ENCODE results near the gene RAB39A. TPM values are rescaled to one million over a fixed set of nuclear protein-coding genes. Genes with fewer than 3 reads are reported as not detected.
"Not testable (repeated sequence)": the region's sequence is repeated elsewhere in the genome, so short reads cannot be mapped to it uniquely, and the experiment has no call there.

Gene RAB39A
- total RNA-seq, 2 experiments from 2014 or later: 0.60 to 2.1 TPM

GRCh38 chr11:107921997-107922396 lies 6.3 kb upstream of the RAB39A start:
- ChIA-PET POLR2A (no interaction called here), CTCF (ENCODE audit: unreplicated experiment) (no interaction called here)
- no peak overlapping the region for H2AFZ ChIP-seq (ENCODE audit: low read length)
- H3K27ac ChIP-seq (ENCODE audit: low read depth, low read length, poor library complexity, severe bottlenecking): no peak overlapping the region
- no peak for TF ChIP-seq EZH2phosphoT487 (IDR thresholded peaks at IDR 0.05; ENCODE audit: borderline replicate concordance, low read depth, low read length)
- no peak for TF ChIP-seq CTCF (conservative IDR thresholded peaks at IDR 0.05; ENCODE audit: low read length)
- H3K36me3 ChIP-seq (ENCODE audit: insufficient read depth, low read length): no peaks in the 10 kb centered on the region
- no peak overlapping the region for H3K4me2 ChIP-seq (ENCODE audit: low read length)
- H3K4me3 ChIP-seq (ENCODE audit: low read depth, low read length, poor library complexity, severe bottlenecking): no peak overlapping the region
- no peaks in the 10 kb centered on the region for H3K4me1 ChIP-seq (ENCODE audit: insufficient read depth, low read length, poor library complexity, severe bottlenecking)
- H3K79me2 ChIP-seq (ENCODE audit: insufficient read depth, low read depth, low read length): no peaks in the 10 kb centered on the region
- no peak for DNase-seq (ENCODE audit: low spot score)
- no peaks in the 10 kb centered on the region for H3K9me3 ChIP-seq (ENCODE audit: low read length)
- intact Hi-C loops (cut with micrococcal nuclease; ENCODE audit: unreplicated experiment): no loop called here
- H4K20me1 ChIP-seq (ENCODE audit: insufficient read depth, low read length): no peaks in the 10 kb centered on the region
- no peaks in the 10 kb centered on the region for H3K9me2 ChIP-seq (ENCODE audit: insufficient read depth, low read length)
- no TSS peak for BruUV-seq (replicated peaks)

- H3K9me2 ChIP-seq (ENCODE audit: insufficient read depth, low read length); H3K4me3 ChIP-seq (ENCODE audit: low read depth, low read length, poor library complexity, severe bottlenecking); H3K9me3 ChIP-seq (ENCODE audit: low read length); H3K36me3 ChIP-seq (ENCODE audit: insufficient read depth, low read length); DNase-seq (ENCODE audit: low spot score); BruUV-seq (replicated peaks); H4K20me1 ChIP-seq (ENCODE audit: insufficient read depth, low read length); H3K4me1 ChIP-seq (ENCODE audit: insufficient read depth, low read length, poor library complexity, severe bottlenecking); H3K79me2 ChIP-seq (ENCODE audit: insufficient read depth, low read depth, low read length); H3K4me2 ChIP-seq (ENCODE audit: low read length); H3K27ac ChIP-seq (ENCODE audit: low read depth, low read length, poor library complexity, severe bottlenecking); CTCF ChIA-PET (ENCODE audit: unreplicated experiment); intact Hi-C loops (cut with micrococcal nuclease; ENCODE audit: unreplicated experiment); H2AFZ ChIP-seq (ENCODE audit: low read length): not testable (repeated sequence)
- POLR2A ChIA-PET: interaction anchor here (0.8 to 0.9 kb wide), 2 partner anchors 19 to 64 kb away, joined by 3 to 4 read pairs; no protein-coding TSS in a partner anchor
Observed at GRCh38 chr11:107923519-107923918, 4.7 kb upstream of the RAB39A start.

GRCh38 chr11:107924306-107924705 lies 3.9 kb upstream of the RAB39A start:
- TF ChIP-seq CTCF (conservative IDR thresholded peaks at IDR 0.05; ENCODE audit: low read length) (no peak), EZH2phosphoT487 (IDR thresholded peaks at IDR 0.05; ENCODE audit: borderline replicate concordance, low read depth, low read length) (no peak)
- Histone ChIP-seq H3K4me2 (ENCODE audit: low read length) (no peak overlapping the region), H2AFZ (ENCODE audit: low read length) (no peak overlapping the region), H3K4me1 (ENCODE audit: insufficient read depth, low read length, poor library complexity, severe bottlenecking) (peaks cover 9% of the 10 kb centered on the region), H3K9me3 (ENCODE audit: low read length) (no peaks in the 10 kb centered on the region), H4K20me1 (ENCODE audit: insufficient read depth, low read length) (no peaks in the 10 kb centered on the region), H3K79me2 (ENCODE audit: insufficient read depth, low read depth, low read length) (no peaks in the 10 kb centered on the region), H3K36me3 (ENCODE audit: insufficient read depth, low read length) (no peaks in the 10 kb centered on the region), H3K4me3 (ENCODE audit: low read depth, low read length, poor library complexity, severe bottlenecking) (no peak overlapping the region), H3K27ac (ENCODE audit: low read depth, low read length, poor library complexity, severe bottlenecking) (no peak overlapping the region), H3K9me2 (ENCODE audit: insufficient read depth, low read length) (no peaks in the 10 kb centered on the region)
- intact Hi-C loops (cut with micrococcal nuclease; ENCODE audit: unreplicated experiment): no loop called here
- BruUV-seq (replicated peaks): no TSS peak
- CTCF ChIA-PET (ENCODE audit: unreplicated experiment): no interaction called here
- DNase-seq (ENCODE audit: low spot score): no peak
- POLR2A ChIA-PET: interaction anchor here (0.6 to 0.8 kb wide), 3 partner anchors 65 to 910 kb away, joined by 3 to 4 read pairs (median 3); no protein-coding TSS in a partner anchor
